ENCODE data around the gene KCTD20.

GRCh38 chr6:36436466-36436865 lies 6.3 kb upstream of the KCTD20 start:
- TF ChIP-seq YY1 (IDR thresholded peaks at IDR 0.05; ENCODE audit: insufficient read depth, insufficient read length) (no peak), ZNF274 (IDR thresholded peaks at IDR 0.05; ENCODE audit: low read depth, low read length) (no peak), SUZ12 (IDR thresholded peaks at IDR 0.05; ENCODE audit: extremely low read depth, insufficient read depth, insufficient read length) (no peak)

Measured in NT2/D1 (cell line).